ENCODE measurements around the gene HLA-DMA.
A peak's percentile ranks its signal among the peaks of the same experiment; 100 is the strongest.

Gene HLA-DMA

DNA sequence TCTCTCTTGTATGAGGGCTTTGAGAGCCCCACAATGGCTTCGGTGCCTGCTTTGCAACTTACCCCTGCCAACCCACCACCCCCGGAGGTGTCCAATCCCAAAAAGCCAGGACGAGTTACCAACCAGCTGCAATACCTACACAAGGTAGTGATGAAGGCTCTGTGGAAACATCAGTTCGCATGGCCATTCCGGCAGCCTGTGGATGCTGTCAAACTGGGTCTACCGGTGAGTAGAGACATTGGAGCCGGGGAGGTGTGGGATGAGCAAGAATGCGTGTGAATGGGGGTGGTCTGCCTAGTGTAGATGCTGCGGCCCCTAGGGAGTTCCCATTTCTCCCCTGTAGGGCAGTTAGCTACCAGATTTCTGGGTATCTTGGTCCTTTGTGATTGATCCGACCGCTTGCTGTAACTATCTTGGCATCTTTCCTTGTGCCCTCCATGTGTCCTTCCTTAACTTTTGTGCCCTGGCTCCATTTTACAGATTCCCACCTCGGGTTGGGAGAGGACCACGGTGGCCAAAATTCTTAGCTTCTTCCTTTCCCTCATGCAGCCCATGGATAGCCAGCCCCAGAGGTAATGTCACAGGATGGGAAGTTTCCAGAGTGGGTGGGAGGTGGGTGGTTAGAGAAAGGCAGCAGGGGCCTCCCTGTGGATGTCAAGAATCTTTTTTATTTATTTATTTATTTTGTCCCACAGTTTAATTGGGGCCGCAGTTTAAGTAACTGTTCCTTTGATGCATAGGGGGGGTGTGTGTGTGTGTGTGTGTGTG is 21.8 kb upstream of the HLA-DMA start:
- no peak for DNase-seq

DNA sequence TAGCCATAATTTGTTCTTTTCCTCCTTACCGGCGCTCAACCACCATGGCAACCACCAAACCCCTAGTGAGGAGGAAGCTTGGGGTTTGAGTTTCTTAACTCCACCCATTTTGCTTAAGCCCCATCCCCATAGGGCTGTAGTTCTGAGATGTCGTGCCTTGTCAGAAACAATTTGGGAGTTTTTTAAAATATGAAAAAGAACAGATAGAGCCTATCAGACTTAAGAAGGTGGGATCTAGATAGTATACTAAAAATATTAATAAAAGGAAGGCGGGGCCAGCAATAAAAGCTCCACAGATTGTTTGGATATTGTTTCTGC is 21.1 kb upstream of the HLA-DMA start:
- peak; percentile 45 for DNase-seq

DNA sequence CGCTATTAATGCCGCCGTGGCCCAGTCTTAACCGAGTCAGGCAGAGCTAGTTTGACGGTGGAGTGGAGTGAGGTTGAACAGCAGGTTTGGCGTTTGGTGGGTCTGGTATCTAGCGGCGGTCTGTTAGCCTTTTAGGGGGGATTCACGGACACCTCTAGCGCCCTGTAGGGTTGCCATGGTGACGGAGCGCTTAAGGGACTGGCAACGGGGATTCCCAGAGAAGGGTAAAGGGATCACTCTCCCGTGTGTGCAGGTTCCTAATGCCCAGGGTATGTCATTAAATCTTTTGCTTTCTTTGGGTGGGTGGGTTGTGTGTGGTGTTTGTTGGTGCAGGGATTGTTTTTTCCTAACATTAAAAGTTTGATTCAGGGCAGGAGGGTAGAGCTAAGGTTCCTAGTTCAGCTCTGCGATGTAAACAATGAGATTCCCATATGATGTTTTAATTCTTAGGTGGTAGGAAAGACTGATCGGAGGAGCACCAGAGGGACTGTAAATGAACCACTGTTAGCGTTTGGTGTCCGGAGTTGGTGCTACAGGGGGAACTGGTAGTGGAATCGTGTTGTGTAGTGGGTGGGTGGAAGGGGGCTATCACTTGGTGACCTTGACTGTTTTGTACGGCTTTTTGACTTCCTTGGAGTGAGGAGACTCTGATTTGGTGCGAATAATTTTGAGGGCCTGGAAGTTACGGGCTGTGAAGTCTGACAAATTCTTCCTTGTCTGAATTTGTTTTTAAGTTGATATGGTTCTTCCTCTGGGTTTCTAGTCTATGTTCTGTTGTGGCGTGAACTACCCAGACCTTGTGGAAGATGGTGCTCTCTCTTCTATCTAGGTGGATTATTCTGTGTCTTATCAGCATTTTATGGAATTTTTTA is 20.5 kb upstream of the HLA-DMA start:
- peak; percentile 50 for DNase-seq

DNA sequence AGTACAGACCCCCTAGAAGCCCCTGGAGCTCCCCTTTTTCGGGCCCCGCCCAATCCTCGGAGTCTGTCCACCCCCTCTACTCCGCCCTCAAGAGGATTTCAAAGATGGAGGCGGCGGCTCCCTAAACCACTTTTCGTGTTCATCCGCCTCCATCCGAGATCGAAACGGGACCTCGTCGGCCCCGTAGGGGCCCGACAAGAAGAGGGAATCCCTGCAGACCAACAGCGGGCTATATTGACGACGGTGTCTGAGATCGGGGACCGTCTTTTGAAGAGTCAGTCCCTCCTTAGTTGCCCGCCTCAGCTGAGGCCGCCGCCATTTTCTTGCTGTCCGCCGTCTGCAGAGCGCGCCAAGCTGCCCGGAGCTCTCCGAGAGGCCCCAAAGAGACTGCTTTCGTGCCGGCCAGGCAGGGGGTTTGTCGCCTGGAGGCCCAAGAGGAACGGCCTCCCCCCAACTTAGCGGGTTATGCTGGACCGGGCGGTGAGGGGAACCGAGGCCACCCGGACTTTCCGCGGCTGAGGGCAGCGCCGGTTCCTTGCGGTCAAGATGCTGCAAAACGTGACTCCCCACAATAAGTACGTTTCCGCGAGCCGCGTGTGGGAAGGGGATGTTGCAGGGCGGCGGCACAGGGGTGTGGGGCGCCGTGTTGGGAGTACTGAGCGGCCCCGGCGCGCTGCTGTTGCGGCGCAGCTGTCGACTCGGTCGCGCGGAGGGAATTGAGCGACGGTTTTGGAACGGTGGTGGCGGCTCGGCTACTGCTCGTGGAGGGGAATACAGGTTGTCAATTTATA is 19.7 kb upstream of the HLA-DMA start:
- no peak for DNase-seq

DNA sequence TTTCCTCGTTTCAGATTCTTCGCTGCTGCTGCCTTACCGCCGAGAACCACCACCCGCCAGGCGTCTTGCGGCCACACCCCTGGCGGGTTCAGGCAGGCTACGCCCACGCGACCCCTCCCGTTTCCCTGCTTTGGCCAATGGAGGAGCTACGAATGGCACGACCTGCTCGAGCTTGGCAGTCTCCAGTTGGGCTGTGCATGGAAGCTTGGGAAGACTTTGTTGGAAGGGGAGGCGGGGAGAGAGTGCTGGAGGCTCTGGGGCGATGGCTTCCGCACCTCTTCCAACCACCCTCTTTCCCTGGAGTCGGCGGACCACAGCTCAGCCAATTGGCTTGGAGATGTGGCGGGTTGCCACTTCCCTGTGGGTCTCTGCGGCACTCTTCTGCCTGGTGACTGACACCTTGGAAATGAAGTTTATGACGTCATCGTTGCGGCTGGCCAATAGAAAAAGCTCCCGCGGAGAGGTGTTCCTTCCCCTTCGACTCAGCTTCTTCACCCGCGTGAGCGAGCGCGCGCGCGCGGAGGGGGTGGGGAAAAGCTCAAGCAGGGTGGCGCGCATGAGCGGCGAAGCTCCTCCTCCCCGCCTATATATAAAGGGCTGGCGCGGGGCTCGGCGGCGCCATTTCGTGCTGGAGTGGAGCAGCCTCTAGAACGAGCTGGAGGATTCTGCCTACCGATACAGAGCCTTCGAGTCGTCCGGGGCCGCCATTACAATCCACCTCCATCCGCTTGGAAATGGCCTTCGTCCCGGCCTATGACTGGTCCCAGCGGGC is 18.9 kb upstream of the HLA-DMA start:
- peak; percentile 100 for DNase-seq

DNA sequence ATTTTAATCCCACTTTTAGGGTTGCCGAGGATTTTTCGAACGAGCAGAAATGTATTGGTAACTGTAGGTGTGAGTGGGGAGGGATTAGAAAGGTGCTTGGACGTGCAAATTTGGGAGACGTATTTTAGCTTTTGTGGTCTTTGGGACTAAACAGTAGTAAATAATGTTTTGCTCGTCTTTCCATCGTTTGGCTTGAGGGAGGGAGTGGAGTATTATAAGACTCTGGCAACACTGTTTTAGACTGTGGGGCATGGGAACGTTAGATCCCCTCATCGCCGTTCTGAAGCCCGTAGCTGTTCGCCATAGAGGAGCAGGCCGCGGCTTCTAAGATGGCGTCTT is 18.3 kb upstream of the HLA-DMA start:
- DNase-seq = no peak

DNA sequence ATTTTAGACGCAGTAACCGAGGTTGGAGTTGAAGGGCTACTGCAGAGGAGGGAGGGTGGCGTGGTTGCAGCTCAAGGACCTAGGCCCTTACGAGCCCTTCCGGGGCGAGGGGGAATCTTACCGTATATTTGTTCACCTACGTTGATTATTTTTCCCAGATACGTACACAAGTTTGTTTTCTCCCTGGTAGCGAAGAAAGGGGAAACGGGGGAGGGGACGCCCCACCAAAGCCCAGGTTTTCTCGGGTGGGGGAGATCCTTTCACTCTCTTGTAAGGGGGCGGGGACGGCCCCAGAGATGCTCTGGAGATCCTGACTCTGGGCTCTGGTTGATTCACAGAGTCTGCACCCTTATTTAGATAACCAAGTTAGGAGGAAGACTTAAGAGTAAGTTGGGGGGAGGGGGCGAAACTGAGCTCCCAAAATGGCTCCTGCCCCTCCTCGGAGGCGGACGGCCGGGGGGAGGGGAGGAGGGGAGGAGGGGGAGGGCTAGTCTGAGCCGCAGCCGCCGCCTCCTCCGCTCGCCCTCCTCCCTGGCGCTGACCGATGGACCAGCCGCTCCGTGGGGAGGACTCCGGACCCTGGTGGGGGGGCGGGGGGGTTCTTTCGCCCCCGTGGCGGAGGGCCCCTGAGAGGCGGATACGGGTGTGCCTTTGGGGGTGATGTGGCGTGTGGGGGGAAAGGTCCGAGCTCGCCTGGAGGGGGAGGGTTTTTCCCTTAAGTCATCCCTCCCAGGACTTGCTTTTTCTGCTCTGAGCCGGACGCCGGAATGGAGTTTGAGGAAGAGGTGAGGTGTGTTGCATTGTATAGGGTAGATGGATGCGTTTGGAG is 17.7 kb upstream of the HLA-DMA start:
- peak; percentile 97 for DNase-seq

DNA sequence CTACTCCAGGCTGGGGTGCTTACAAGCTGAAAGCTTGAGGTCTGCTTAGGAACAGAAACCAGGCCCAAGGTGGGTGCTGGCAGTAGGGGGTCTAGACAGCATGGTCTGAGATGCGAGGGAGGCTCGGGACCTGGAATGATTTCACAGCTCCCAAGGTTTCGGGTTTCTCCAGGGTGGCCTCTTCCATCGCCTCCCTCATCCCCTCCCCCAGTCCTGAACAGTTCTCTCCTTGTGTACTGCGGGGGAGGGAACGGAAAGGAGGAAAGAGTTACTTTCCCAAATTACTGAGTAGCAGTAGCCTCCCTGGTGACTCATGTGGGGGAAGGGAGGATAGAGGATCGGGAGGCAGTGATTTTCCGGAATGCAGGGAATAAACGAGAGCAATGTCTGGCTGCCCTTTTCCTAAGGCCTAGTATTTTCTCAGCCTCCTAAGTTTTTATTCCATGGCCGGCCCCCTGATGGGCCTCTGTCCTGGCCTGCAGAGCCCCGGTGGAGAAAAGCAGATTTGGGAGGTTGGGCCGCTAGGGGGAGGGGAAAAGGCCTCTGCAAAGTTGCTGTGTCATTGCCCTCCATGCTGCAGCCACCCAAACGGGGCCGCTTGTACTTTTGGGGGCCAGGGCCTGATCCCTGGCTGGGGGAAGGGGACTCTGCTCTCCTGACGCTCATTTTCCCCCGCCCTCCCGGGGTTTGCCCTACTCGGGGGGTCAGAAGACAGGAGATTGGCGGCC is 17.0 kb upstream of the HLA-DMA start:
- DNase-seq = peak; percentile 99

DNA sequence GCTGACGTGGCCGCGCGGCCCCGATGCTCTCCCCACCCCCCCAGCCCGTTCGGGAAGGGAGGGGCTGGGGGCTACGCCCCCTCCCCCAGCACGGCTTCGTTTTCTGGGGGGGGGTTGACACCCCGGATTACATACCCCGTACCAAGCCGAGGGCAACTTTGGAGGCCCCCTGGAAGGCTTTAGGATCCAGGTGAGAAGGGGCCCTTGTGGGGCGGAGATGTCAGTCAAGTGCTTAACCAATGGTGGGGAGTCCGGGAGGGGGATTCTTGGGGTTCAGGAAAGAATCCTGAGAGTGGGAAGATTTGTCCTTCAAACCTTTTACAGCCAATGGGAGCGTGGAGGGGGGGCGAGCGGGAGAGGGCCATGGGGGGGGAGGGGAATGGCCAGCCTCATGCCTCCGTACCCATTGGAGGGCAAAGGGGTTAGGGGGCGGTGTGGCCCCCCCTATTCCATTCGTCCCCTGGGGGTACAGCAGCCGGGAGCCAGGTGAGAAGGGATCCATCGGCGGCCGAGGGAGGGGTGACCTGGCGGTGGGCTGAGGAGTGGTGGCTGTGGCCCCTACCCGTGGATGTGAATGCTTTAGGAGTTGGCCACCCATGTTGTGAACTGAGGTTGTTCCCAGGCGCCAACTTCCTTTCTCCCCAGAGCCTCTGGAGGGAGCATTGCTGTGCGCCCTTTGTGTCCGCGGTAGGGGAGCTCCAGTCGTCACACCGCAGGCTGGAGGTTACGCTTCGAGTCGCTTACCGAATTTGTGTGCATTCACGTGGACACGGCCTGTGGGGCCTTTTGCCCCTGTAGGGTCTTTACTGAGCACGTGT is 16.2 kb upstream of the HLA-DMA start:
- peak; percentile 86 for DNase-seq

DNA sequence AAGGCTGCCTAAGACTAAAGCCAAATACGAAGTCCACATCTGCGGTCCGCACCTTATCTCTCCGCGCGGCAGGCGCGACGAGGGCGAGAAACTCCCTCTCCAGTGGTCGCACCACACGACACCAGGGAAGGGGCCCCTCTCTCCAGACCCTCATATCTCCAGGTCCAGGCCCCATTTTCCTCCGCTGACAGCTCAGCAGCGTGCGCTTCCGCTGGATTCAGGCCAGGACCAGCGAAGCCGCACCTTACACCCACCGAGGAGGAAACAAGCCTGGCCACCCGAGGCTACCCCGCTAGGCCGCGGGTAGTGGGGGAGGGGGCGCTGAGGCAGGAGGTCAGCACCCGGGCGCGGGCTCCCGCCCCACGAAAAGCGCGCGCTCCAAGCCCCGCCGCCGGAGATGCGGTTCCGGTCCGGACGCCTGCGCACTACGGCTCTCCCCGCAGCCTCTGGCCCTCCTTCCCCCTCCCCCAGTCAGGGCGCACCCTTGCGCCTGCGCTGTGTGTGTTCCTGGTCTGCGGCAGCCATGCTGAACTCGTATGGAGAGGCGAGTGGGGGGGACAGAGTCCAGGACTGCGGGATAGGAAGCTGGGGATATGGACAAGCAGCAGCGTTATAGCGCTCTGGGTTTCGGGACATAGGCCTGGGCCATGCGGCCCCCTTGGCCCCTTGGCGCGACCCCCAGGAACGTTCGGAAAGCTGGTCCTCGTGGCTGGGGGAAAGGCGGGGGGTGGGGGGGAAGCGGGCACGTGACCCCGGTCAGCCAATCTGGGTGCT is 15.4 kb upstream of the HLA-DMA start, which contains the start of gene BRD2:
TSS of gene BRD2 (plus strand) at position 502 of the 774 bp plus-strand sequence. CDS start 4,305 bp downstream, outside the sequence.
- DNase-seq = peak; percentile 98

DNA sequence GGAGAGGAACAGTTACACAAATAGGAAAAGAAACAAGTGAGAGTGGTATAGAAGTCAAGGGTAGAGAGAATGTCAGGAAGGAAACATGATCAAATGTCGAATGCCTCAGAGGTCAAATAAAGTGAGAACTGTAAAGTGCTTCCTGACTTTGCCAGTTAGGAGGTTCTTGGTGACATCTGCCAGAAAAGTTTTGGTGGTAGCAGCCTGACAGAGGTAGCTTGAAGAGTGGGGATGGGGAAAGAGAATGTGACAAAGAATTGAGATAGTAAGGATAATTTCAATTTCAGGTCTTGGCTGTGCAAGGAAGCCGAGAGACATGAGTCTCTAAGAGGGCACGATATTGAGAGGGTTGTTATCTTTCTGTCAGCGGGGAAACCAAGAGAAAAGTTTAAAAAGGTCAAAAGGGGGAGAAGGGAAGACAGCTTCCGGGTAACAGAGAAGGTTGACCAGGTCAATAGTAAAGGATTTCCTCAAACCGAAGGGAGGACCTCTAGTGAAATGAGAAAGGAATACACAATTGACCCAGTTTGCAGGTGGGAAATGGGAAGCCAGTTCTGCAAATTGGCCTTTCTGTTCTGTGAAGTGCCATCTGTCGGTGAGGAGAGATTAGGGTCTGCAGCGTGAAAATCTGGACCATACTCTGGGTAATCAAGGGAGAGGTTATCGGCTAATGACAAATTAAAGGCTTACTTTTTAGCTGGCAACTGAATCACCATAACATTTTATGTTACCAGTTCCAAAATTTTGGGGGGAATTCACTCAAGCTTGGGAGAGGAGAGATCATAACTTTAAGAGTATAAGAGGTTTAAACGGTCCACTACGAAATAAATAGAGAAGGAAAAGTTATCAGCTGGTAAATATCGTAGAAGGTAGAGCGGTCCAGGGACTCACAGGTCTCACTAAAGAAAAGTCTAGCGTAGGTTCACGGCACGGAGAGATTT is 14.5 kb upstream of the HLA-DMA start:
- peak; percentile 51 for DNase-seq

DNA sequence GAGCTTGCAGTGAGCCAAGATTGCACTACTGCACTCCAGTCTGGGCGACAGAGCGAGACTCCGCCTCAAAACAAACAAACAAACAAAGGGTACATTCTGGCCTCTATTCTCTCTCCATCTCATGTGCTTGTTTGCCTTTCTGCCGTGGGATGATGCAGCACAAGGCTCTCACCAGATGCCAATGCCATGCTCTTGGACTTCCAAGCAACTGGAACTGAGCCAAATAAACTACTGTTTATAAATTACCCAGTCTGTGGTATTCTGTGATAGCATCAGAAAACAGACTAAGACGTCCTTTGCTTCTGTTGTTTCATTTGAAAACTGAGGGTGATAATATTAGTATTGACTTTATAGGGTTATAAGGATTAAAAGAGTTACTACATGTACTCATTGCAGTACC is 11.9 kb upstream of the HLA-DMA start:
- DNase-seq = no peak

DNA sequence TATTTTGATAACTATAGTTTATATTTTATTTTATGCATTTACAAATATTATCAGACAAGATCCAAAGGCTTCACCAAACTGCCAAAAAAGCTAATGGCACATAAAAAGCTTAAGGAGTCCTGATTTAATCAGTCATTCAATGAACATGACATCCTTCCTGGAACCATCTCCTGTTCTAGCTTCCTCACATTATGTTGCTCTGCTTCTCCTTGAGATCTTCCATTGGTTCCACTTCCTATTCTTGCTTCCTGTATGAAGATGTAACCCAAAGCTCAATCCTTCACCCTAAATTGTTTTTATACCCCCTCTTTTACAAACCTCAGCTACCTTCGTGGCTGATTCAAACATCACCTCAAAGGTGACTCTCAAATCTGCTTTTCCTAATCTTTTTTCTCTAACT is 11.0 kb upstream of the HLA-DMA start:
- DNase-seq = no peak

DNA sequence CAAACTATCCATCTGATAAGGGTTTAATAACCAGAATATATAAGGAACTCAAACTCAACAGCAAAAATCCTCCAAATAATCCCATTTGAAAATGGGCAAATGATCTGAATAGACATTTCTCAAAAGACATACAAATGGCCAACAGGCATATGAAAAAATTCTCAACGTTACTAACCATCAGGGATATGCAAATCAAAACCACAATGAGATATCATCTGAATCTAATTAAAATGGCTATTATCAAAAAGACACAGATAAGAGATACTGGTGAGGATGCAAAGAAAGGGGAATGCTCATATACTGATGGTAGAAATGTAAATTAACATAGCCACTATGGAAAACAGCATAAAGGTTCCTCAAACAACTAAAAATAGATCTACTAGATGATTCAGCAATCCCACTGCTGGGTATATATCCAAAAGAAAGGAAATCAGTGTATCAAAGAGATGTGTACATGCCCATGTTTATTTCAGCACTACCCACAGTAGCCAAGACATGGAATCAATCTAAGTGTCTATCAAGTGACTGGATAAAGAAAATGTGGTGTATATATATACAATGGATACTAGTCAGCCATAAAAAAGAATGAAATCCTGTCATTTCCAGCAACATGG is 9.4 kb upstream of the HLA-DMA start:
- DNase-seq = no peak

DNA sequence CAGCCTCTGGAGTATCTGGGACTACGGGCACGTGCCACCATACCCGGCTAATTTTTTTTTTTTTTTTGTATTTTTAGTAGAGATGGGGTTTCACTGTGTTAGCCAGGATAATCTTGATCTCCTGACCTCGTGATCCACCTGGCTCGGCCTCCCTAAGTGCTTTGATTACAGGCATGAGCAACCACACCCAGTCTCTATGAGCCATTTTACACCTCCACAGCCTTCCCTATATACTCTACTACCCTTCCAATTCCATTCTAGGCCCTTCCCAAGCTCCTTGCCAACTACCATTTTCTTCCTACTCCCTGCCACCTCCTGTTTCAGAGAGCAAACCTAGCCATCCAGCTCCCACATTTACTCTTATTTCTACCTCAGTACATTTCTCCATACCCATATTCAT is 7.7 kb upstream of the HLA-DMA start:
- DNase-seq = no peak

DNA sequence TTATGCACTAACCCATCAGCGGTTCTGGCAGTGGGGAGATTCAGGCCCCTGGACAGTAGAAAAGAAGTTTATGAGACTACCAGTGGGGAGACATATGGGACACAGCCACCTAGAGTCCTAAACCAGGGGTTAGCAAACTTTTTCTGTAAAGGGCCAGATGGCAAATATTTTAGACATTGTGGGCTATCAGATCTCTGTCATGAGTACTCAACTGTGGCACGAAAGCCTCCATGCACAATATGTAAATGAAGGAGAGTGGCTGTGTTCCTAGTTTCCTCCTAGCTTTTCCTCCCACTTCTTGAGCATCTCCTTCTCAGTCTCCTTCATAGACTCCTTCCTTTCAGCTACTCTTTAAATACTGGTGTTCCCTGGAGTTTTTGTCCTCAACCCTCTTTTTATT is 3.3 kb upstream of the HLA-DMA start:
- DNase-seq = no peak

Measured in fibroblast of skin of abdomen (primary cell).